OCI-LY3 (cell line): ENCODE results near the gene MED13L.

Source experiments
- EZH2phosphoT487 ChIP-seq: fragments of 200-600 bp; shearing (Covaris generic); IDR thresholded peaks from 2 replicates; pipeline ENCODE4 v1.6.1; 2018; ENCODE audit warnings: antibody characterized with exemption, mixed run types, low read depth
- TF ChIP-seq, protein P1 (sequence below): fragments of 200-600, 300-600 bp; sonication (generic); IDR thresholded peaks from 2 replicates; pipeline ENCODE4 v1.5.1; 2014; ENCODE audit warnings: antibody characterized with exemption, low read length, low read depth

DNA sequence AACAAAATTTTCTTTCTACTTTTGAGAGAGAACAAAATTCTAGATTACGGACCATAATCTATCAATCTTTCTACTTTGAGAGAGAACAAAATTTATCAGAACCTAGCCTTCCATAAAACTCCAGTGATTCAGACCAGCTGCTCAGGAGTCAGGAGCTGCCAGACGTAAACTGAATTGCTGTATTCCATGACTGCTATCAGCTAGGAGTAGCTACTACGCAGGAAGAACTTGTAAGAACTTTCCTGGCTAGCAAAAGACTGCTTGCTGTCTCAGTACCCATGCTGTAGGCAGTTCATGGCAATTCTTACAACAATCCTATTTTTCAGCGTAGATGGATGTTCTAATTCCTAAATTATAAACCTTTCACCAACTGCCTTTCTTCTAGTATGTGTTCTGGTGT is 73.3 kb downstream of the MED13L start:
- TF ChIP-seq, protein P1, sequence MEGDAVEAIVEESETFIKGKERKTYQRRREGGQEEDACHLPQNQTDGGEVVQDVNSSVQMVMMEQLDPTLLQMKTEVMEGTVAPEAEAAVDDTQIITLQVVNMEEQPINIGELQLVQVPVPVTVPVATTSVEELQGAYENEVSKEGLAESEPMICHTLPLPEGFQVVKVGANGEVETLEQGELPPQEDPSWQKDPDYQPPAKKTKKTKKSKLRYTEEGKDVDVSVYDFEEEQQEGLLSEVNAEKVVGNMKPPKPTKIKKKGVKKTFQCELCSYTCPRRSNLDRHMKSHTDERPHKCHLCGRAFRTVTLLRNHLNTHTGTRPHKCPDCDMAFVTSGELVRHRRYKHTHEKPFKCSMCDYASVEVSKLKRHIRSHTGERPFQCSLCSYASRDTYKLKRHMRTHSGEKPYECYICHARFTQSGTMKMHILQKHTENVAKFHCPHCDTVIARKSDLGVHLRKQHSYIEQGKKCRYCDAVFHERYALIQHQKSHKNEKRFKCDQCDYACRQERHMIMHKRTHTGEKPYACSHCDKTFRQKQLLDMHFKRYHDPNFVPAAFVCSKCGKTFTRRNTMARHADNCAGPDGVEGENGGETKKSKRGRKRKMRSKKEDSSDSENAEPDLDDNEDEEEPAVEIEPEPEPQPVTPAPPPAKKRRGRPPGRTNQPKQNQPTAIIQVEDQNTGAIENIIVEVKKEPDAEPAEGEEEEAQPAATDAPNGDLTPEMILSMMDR = no peak
- no peak for TF ChIP-seq EZH2phosphoT487
